Kidney epithelial cell (primary cell): ENCODE data around the gene ORAI3. TPM values are rescaled to one million over a fixed set of nuclear protein-coding genes. Genes with fewer than 3 reads are reported as not detected.

Experiments used
- DNase-seq: peaks from one replicate; pipeline ENCODE4 v3.0.0-alpha.2; 2010; ENCODE audit warnings: low read depth
- H3K27me3 ChIP-seq: 2 replicates; pipeline ENCODE4 v1.6.0; 2011; ENCODE audit warnings: low read length; ENCODE audit not compliant: control insufficient read depth, insufficient read depth
- H3K36me3 ChIP-seq: 2 replicates; pipeline ENCODE4 v1.5.1; 2011; ENCODE audit warnings: low read length; ENCODE audit not compliant: control insufficient read depth, insufficient read depth
- H3K4me3 ChIP-seq: 2 replicates; pipeline ENCODE4 v1.5.1; 2011; ENCODE audit warnings: low read depth, mild to moderate bottlenecking, control low read depth, low read length
- CTCF ChIP-seq: IDR thresholded peaks from 2 replicates; pipeline ENCODE4 v1.5.1; 2011; ENCODE audit warnings: mild to moderate bottlenecking, moderate library complexity, low read length, control low read depth, inconsistent platforms; ENCODE audit not compliant: insufficient read depth, poor library complexity, severe bottlenecking
- total RNA-seq: library from RNA; depleted of rRNA; stranded (reverse); fragments of >200 nt; gene quantifications from 2 replicates; pipeline ENCODE4 v1.2.3, GENCODE V29; 2015

The ORAI3 gene
- total RNA-seq, 1 donor from 2014 or later: 37.9 TPM

GRCh38 chr16:30977502-30977901 lies 28.6 kb downstream of the ORAI3 start:
- no peak overlapping the region for H3K4me3 ChIP-seq
- no peak for DNase-seq
- TF ChIP-seq CTCF: peak; percentile 35
- no peaks in the 10 kb centered on the region for H3K27me3 ChIP-seq
- H3K36me3 ChIP-seq: peaks cover 5% of the 10 kb centered on the region

- no peak overlapping the region for H3K4me3 ChIP-seq
- DNase-seq: no peak
- no peaks in the 10 kb centered on the region for H3K27me3 ChIP-seq
- TF ChIP-seq CTCF: no peak
- H3K36me3 ChIP-seq: peaks cover 4% of the 10 kb centered on the region
Observed at GRCh38 chr16:30979170-30980022, 30.5 kb downstream of the ORAI3 start.

- Histone ChIP-seq H3K27me3 (no peaks in the 10 kb centered on the region), H3K36me3 (peaks cover 6% of the 10 kb centered on the region), H3K4me3 (no peak overlapping the region)
- DNase-seq: no peak
- TF ChIP-seq CTCF: no peak
Observed at GRCh38 chr16:30980023-30980371, 31.1 kb downstream of the ORAI3 start.

GRCh38 chr16:30980434-30980833 lies 31.6 kb downstream of the ORAI3 start:
- peaks cover 6% of the 10 kb centered on the region for H3K36me3 ChIP-seq
- TF ChIP-seq CTCF: no peak

GRCh38 chr16:30980959-30981358 lies 32.1 kb downstream of the ORAI3 start:
- H3K27me3 ChIP-seq: no peaks in the 10 kb centered on the region
- peaks cover 6% of the 10 kb centered on the region for H3K36me3 ChIP-seq
- no peak overlapping the region for H3K4me3 ChIP-seq
- DNase-seq: no peak
- no peak for TF ChIP-seq CTCF

More at GRCh38 chr16:30980434-30980833, 31.6 kb downstream of the ORAI3 start:
- DNase-seq: no peak
- H3K27me3 ChIP-seq: no peaks in the 10 kb centered on the region
- no peak overlapping the region for H3K4me3 ChIP-seq

- peaks cover 5% of the 10 kb centered on the region for H3K36me3 ChIP-seq
Observed at GRCh38 chr16:30982548-30983288, 33.9 kb downstream of the ORAI3 start.

More at GRCh38 chr16:30982548-30983288, 33.9 kb downstream of the ORAI3 start:
- TF ChIP-seq CTCF: no peak
- no peak overlapping the region for H3K4me3 ChIP-seq
- no peak for DNase-seq
- H3K27me3 ChIP-seq: no peaks in the 10 kb centered on the region
